Measurements from ENCODE around the gene UROC1.

The UROC1 gene

GRCh38 chr3:126501736-126502135, 15.8 kb downstream of the UROC1 start:
- H3K23ac ChIP-seq (ENCODE audit: low read depth, low read length, poor library complexity): no peak overlapping the region
- H3K9ac ChIP-seq (ENCODE audit: low read depth, low read length, poor library complexity): no peak overlapping the region
- no peaks in the 10 kb centered on the region for H3K79me1 ChIP-seq (ENCODE audit: low read depth, low read length)
- no peak overlapping the region for H2AK5ac ChIP-seq (ENCODE audit: low read depth, low read length)
- no peak overlapping the region for H3K14ac ChIP-seq (ENCODE audit: low read length)
- no peak for DNase-seq (ENCODE audit: low spot score)
- H3K18ac ChIP-seq (ENCODE audit: low read length): no peak overlapping the region
- no peak overlapping the region for H3K4ac ChIP-seq (ENCODE audit: low read length)
- no CpG with 5 or more reads among the region's 7 CpGs for WGBS, 2 donors (ENCODE audit: extremely low coverage in 2 of 2, insufficient read length in 2 of 2, insufficient replicate concordance in 1 of 2)
- H4K91ac ChIP-seq (ENCODE audit: low read depth, low read length, poor library complexity): no peak overlapping the region
- H3K4me2 ChIP-seq (ENCODE audit: insufficient read depth, low read length, poor library complexity, severe bottlenecking): no peak overlapping the region
- H3K4me3 ChIP-seq (ENCODE audit: low read length in 2 of 2): no peak overlapping the region
- peaks cover 0 to 6% (median 0%) of the 10 kb centered on the region in 3 experiments for H3K27me3 ChIP-seq (ENCODE audit: control insufficient read depth in 3 of 3, insufficient read depth in 3 of 3, low read depth in 1 of 3, low read length in 3 of 3)
- no peaks in the 10 kb centered on the region for H3K36me3 ChIP-seq (replicated peaks in 1 of 2; ENCODE audit: control insufficient read depth in 2 of 2, insufficient read depth in 2 of 2, low read length in 2 of 2)
- H2BK120ac ChIP-seq (ENCODE audit: low read depth, low read length): no peak overlapping the region
- no peak overlapping the region for H2BK5ac ChIP-seq (ENCODE audit: low read length)
- H4K8ac ChIP-seq (ENCODE audit: low read depth, low read length): peak overlapping the region; percentile 52
- H2BK12ac ChIP-seq (ENCODE audit: low read length): no peak overlapping the region
- peaks cover 0 to 3% of the 10 kb centered on the region in 2 donors for H3K9me3 ChIP-seq (replicated peaks in 1 of 2; ENCODE audit: control insufficient read depth in 2 of 2, insufficient read depth in 1 of 2, low read depth in 1 of 2, low read length in 2 of 2)
- peaks cover 4 to 19% of the 10 kb centered on the region in 2 donors for H3K4me1 ChIP-seq (ENCODE audit: control insufficient read depth in 2 of 2, insufficient read depth in 1 of 2, low read depth in 1 of 2, low read length in 2 of 2)
- no peak overlapping the region for H3K27ac ChIP-seq (replicated peaks; ENCODE audit: low read length)
- H2BK15ac ChIP-seq (ENCODE audit: low read length): no peak overlapping the region
- no peak overlapping the region for H2AFZ ChIP-seq (ENCODE audit: low read length)

- peak overlapping the region; percentile 92 for H2AK5ac ChIP-seq (ENCODE audit: low read depth, low read length)
- H3K14ac ChIP-seq (ENCODE audit: low read length): peak overlapping the region; percentile 83
- peak overlapping the region; percentile 4 for H2BK15ac ChIP-seq (ENCODE audit: low read length)
- H3K27ac ChIP-seq (replicated peaks; ENCODE audit: low read length): no peak overlapping the region
- no peaks in the 10 kb centered on the region for H3K36me3 ChIP-seq (replicated peaks in 1 of 2; ENCODE audit: control insufficient read depth in 2 of 2, insufficient read depth in 2 of 2, low read length in 2 of 2)
- H2AFZ ChIP-seq (ENCODE audit: low read length): no peak overlapping the region
- no peak overlapping the region for H3K4me2 ChIP-seq (ENCODE audit: insufficient read depth, low read length, poor library complexity, severe bottlenecking)
- H3K23ac ChIP-seq (ENCODE audit: low read depth, low read length, poor library complexity): no peak overlapping the region
- peak overlapping the region; percentile 0 for H4K8ac ChIP-seq (ENCODE audit: low read depth, low read length)
- H4K91ac ChIP-seq (ENCODE audit: low read depth, low read length, poor library complexity): no peak overlapping the region
- no CpG with 5 or more reads among the region's 5 CpGs for WGBS, 2 donors (ENCODE audit: extremely low coverage in 2 of 2, insufficient read length in 2 of 2, insufficient replicate concordance in 1 of 2)
- H2BK5ac ChIP-seq (ENCODE audit: low read length): no peak overlapping the region
- H2BK120ac ChIP-seq (ENCODE audit: low read depth, low read length): no peak overlapping the region
- H3K4me1 ChIP-seq (ENCODE audit: control insufficient read depth in 2 of 2, insufficient read depth in 1 of 2, low read depth in 1 of 2, low read length in 2 of 2): peaks cover 4 to 19% of the 10 kb centered on the region in 2 donors
- H3K18ac ChIP-seq (ENCODE audit: low read length): peak overlapping the region; percentile 90
- H3K79me1 ChIP-seq (ENCODE audit: low read depth, low read length): no peaks in the 10 kb centered on the region
- H3K27me3 ChIP-seq (ENCODE audit: control insufficient read depth in 3 of 3, insufficient read depth in 3 of 3, low read depth in 1 of 3, low read length in 3 of 3): peaks cover 0 to 6% (median 0%) of the 10 kb centered on the region in 3 experiments
- H2BK12ac ChIP-seq (ENCODE audit: low read length): peak overlapping the region; percentile 93
- H3K9ac ChIP-seq (ENCODE audit: low read depth, low read length, poor library complexity): no peak overlapping the region
- no peak overlapping the region for H3K4me3 ChIP-seq (ENCODE audit: low read length in 2 of 2)
- H3K4ac ChIP-seq (ENCODE audit: low read length): no peak overlapping the region
- H3K9me3 ChIP-seq (replicated peaks in 1 of 2; ENCODE audit: control insufficient read depth in 2 of 2, insufficient read depth in 1 of 2, low read depth in 1 of 2, low read length in 2 of 2): peaks cover 0 to 3% of the 10 kb centered on the region in 2 donors
- no peak for DNase-seq (ENCODE audit: low spot score)
Observed at GRCh38 chr3:126501054-126501453, 16.5 kb downstream of the UROC1 start.

- peaks cover 0 to 3% of the 10 kb centered on the region in 2 donors for H3K9me3 ChIP-seq (replicated peaks in 1 of 2; ENCODE audit: control insufficient read depth in 2 of 2, insufficient read depth in 1 of 2, low read depth in 1 of 2, low read length in 2 of 2)
- H3K27me3 ChIP-seq (ENCODE audit: control insufficient read depth in 3 of 3, insufficient read depth in 3 of 3, low read depth in 1 of 3, low read length in 3 of 3): peaks cover 0 to 6% (median 0%) of the 10 kb centered on the region in 3 experiments
- no peak overlapping the region for H3K4me2 ChIP-seq (ENCODE audit: insufficient read depth, low read length, poor library complexity, severe bottlenecking)
- peak overlapping the region; percentile 74 for H3K18ac ChIP-seq (ENCODE audit: low read length)
- no peak overlapping the region for H3K27ac ChIP-seq (replicated peaks; ENCODE audit: low read length)
- H3K14ac ChIP-seq (ENCODE audit: low read length): no peak overlapping the region
- no peak overlapping the region for H3K4me3 ChIP-seq (ENCODE audit: low read length in 2 of 2)
- peak overlapping the region; percentile 49 for H2BK5ac ChIP-seq (ENCODE audit: low read length)
- H2BK12ac ChIP-seq (ENCODE audit: low read length): no peak overlapping the region
- H3K4me1 ChIP-seq (ENCODE audit: control insufficient read depth in 2 of 2, insufficient read depth in 1 of 2, low read depth in 1 of 2, low read length in 2 of 2): peaks cover 4 to 19% of the 10 kb centered on the region in 2 donors
- no peak for DNase-seq (ENCODE audit: low spot score)
- no peaks in the 10 kb centered on the region for H3K79me1 ChIP-seq (ENCODE audit: low read depth, low read length)
- H3K9ac ChIP-seq (ENCODE audit: low read depth, low read length, poor library complexity): no peak overlapping the region
- no peak overlapping the region for H4K91ac ChIP-seq (ENCODE audit: low read depth, low read length, poor library complexity)
- no peak overlapping the region for H3K23ac ChIP-seq (ENCODE audit: low read depth, low read length, poor library complexity)
- H2AFZ ChIP-seq (ENCODE audit: low read length): no peak overlapping the region
- no peak overlapping the region for H3K4ac ChIP-seq (ENCODE audit: low read length)
- H4K8ac ChIP-seq (ENCODE audit: low read depth, low read length): no peak overlapping the region
- WGBS, 2 donors (ENCODE audit: extremely low coverage in 2 of 2, insufficient read length in 2 of 2, insufficient replicate concordance in 1 of 2): no CpG with 5 or more reads among the region's 7 CpGs
- peak overlapping the region; percentile 86 for H2BK15ac ChIP-seq (ENCODE audit: low read length)
- no peak overlapping the region for H2BK120ac ChIP-seq (ENCODE audit: low read depth, low read length)
- peak overlapping the region; percentile 92 for H2AK5ac ChIP-seq (ENCODE audit: low read depth, low read length)
- H3K36me3 ChIP-seq (replicated peaks in 1 of 2; ENCODE audit: control insufficient read depth in 2 of 2, insufficient read depth in 2 of 2, low read length in 2 of 2): no peaks in the 10 kb centered on the region
Observed at GRCh38 chr3:126500016-126500415, 17.6 kb downstream of the UROC1 start.

DNA sequence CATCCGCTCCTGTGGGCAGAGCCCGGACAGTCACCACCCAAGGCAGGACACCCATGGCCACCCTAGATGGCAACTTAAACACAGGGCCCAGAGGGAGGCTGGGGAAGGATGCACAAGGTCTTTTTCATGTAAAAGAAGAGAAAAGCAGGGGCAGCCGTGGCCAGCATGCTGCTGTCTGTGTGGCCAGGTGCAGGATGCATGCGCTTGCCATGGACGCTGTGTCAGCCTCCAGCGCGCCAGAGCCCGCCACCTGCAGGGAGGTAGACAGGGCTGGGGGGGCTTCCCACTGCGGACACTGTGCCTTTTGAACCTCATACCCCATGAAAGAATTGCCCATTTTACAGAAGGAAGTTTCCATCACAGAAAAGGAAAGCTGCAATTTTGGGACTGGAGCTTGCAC, 18.2 kb downstream of the UROC1 start:
- Histone ChIP-seq H3K4me3 (ENCODE audit: low read length in 2 of 2) (no peak overlapping the region), H2BK12ac (ENCODE audit: low read length) (no peak overlapping the region), H3K79me1 (ENCODE audit: low read depth, low read length) (no peaks in the 10 kb centered on the region), H3K36me3 (replicated peaks in 1 of 2; ENCODE audit: control insufficient read depth in 2 of 2, insufficient read depth in 2 of 2, low read length in 2 of 2) (no peaks in the 10 kb centered on the region), H3K27me3 (ENCODE audit: control insufficient read depth in 3 of 3, insufficient read depth in 3 of 3, low read depth in 1 of 3, low read length in 3 of 3) (peaks cover 0 to under 1% (median 0%) of the 10 kb centered on the region in 3 experiments), H3K4me1 (ENCODE audit: control insufficient read depth in 2 of 2, insufficient read depth in 1 of 2, low read depth in 1 of 2, low read length in 2 of 2) (peaks cover 6 to 19% of the 10 kb centered on the region in 2 donors), H3K9me3 (replicated peaks in 1 of 2; ENCODE audit: control insufficient read depth in 2 of 2, insufficient read depth in 1 of 2, low read depth in 1 of 2, low read length in 2 of 2) (peaks cover 0 to 3% of the 10 kb centered on the region in 2 donors), H4K8ac (ENCODE audit: low read depth, low read length) (no peak overlapping the region), H3K4ac (ENCODE audit: low read length) (no peak overlapping the region), H3K27ac (replicated peaks; ENCODE audit: low read length) (no peak overlapping the region), H2BK15ac (ENCODE audit: low read length) (peak overlapping the region; percentile 25), H2BK120ac (ENCODE audit: low read depth, low read length) (no peak overlapping the region), H2BK5ac (ENCODE audit: low read length) (peak overlapping the region; percentile 49), H3K18ac (ENCODE audit: low read length) (peak overlapping the region; percentile 46), H3K4me2 (ENCODE audit: insufficient read depth, low read length, poor library complexity, severe bottlenecking) (no peak overlapping the region), H2AFZ (ENCODE audit: low read length) (no peak overlapping the region), H3K23ac (ENCODE audit: low read depth, low read length, poor library complexity) (no peak overlapping the region), H3K9ac (ENCODE audit: low read depth, low read length, poor library complexity) (no peak overlapping the region), H4K91ac (ENCODE audit: low read depth, low read length, poor library complexity) (no peak overlapping the region), H3K14ac (ENCODE audit: low read length) (no peak overlapping the region), H2AK5ac (ENCODE audit: low read depth, low read length) (peak overlapping the region; percentile 35)
- DNase-seq (ENCODE audit: low spot score): no peak
- WGBS, 2 donors (ENCODE audit: extremely low coverage in 2 of 2, insufficient read length in 2 of 2, insufficient replicate concordance in 1 of 2): no CpG with 5 or more reads among the region's 9 CpGs
